ENCODE measurements around the gene GIMAP8.

GIMAP8 gene

DNA sequence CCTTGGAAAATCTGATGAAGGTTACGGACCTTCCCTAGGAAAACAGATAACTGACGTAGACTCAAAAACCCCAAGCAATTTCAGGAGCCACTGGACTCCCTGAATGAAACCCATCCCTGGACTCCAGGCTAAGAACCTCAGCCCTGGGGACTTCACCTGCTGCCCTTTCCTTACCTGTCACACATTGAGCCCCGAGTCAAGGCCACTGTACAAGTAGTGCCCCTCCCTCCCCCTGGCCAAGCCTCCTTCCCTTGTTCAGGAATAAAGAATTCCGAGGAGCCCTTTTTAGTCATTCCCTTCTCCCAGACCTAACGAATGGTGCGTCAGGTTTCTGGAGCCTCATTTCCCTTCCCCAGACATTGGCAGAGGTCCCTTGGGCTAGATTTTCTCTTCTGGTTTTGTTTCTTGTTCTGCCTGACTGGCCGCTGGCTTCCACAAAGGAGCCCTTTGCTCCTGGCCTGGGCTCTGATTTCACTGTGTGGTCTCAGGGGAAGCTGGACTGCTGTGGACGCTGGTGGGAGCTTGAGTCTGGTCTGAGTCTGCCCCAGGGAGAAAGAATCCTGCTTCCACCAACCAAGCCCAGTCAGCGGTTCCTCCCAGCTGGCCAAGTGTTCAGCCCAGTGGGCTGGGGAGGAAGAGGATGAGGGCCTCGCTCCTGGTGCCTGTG lies 39.6 kb upstream of the GIMAP8 start:
- Histone ChIP-seq H3K9me3 (no peaks in the 10 kb centered on the region), H3K27me3 (no peaks in the 10 kb centered on the region), H3K4me1 (no peaks in the 10 kb centered on the region), H3K4me3 (ENCODE audit: low read depth, low read length) (no peak overlapping the region), H3K36me3 (no peaks in the 10 kb centered on the region)
- DNase-seq, result no peak
- TF ChIP-seq, protein P1, sequence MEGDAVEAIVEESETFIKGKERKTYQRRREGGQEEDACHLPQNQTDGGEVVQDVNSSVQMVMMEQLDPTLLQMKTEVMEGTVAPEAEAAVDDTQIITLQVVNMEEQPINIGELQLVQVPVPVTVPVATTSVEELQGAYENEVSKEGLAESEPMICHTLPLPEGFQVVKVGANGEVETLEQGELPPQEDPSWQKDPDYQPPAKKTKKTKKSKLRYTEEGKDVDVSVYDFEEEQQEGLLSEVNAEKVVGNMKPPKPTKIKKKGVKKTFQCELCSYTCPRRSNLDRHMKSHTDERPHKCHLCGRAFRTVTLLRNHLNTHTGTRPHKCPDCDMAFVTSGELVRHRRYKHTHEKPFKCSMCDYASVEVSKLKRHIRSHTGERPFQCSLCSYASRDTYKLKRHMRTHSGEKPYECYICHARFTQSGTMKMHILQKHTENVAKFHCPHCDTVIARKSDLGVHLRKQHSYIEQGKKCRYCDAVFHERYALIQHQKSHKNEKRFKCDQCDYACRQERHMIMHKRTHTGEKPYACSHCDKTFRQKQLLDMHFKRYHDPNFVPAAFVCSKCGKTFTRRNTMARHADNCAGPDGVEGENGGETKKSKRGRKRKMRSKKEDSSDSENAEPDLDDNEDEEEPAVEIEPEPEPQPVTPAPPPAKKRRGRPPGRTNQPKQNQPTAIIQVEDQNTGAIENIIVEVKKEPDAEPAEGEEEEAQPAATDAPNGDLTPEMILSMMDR (IDR thresholded peaks at IDR 0.05; ENCODE audit: low read depth, low read length), result no peak

DNA sequence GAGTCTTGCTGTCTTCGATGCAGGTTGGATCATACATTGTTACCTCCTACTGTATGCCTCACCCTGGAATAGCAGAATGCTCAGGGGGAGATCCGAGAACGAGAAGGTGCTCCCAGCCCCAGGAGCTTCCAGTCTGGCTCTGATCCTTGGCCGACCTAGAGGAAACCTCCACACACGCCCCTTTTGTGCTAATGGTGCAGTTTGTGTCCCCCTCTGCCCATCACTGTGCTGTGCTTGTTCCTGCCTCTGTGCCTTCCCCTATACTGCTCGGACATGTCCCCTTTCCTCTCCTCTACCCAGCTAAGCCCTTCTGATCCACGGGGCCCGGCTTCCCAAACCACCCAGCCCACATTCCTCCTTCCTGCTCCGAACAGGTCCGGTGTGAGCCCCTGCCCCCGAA lies 38.8 kb upstream of the GIMAP8 start:
- Histone ChIP-seq H3K4me1 (no peaks in the 10 kb centered on the region), H3K36me3 (no peaks in the 10 kb centered on the region), H3K4me3 (ENCODE audit: low read depth, low read length) (no peak overlapping the region), H3K27me3 (no peaks in the 10 kb centered on the region), H3K9me3 (no peaks in the 10 kb centered on the region)
- DNase-seq, result no peak
- TF ChIP-seq, protein P1 (IDR thresholded peaks at IDR 0.05; ENCODE audit: low read depth, low read length), result no peak

DNA sequence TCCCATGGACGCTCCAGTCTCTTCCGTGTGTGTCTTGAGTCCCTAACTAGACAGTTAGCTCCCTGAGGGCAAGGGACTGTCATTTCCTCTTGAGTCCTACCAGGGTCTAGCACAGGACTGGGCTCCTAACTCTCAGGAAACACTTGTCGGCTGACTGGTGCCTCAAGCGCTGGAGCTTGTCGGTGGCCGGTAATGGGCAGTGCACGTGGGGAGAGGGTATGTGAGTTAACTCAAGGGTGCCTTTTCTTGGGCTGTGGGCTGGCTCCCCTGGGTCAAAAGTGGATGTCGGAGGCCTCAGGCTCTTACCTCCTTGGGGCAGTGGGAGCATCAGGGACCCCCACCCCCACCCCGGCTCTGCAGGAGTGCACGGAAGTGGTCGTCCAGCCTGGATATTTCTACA lies 38.4 kb upstream of the GIMAP8 start:
- H3K4me1 ChIP-seq, result no peaks in the 10 kb centered on the region
- no peaks in the 10 kb centered on the region for H3K9me3 ChIP-seq
- H3K4me3 ChIP-seq (ENCODE audit: low read depth, low read length), result no peak overlapping the region
- no peaks in the 10 kb centered on the region for H3K36me3 ChIP-seq
- H3K27me3 ChIP-seq, result no peaks in the 10 kb centered on the region
- TF ChIP-seq, protein P1 (IDR thresholded peaks at IDR 0.05; ENCODE audit: low read depth, low read length), result no peak
- no peak for DNase-seq

DNA sequence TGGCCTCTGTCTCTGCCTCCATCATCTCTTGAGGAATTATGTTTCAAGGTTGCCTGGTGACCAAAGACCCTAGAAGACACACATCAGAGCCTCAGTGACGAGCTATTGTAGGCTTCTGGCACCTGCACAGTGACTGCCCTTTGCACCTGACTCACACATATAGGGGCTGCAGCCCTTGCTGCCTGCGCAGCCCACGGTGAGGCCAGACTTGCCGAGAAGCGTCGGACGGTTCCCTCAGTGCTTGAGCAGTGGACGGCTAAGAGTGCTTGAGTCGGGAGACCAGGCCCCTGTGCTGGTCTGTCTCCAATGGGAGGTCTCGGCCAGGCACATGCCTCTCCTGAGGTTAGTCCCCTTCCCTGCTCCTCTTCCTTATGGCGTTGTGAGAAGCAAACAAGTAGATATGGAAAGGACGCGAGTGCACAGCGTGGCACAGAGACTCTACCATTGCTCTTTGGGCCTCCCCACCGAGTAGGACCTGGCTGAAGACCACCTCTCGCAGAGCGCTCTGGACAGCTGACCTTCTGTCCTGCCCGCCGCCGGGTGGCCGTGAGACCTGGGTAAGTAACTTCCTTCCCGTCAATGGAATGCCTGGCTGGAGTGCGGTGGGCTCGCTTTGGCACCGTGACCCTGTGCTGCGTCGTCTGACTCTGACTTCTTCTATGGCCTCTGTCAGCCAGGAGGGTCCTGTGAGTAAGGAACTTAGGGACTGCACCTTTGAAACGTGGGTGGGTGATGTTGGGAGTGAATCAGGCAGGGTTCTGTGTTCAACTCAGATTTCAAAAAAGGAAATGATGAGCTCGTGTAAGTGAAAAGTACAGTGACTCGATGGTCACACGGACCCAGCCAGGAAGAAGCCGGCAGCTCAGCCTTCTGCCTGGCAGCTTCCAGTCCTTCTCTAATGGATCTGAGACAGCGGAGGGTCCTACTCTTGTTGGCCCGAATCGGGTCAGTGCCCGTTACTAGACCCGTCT lies 37.6 kb upstream of the GIMAP8 start:
- TF ChIP-seq, protein P1 (IDR thresholded peaks at IDR 0.05; ENCODE audit: low read depth, low read length), result no peak
- Histone ChIP-seq H3K27me3 (no peaks in the 10 kb centered on the region), H3K4me1 (no peaks in the 10 kb centered on the region), H3K4me3 (ENCODE audit: low read depth, low read length) (no peak overlapping the region), H3K36me3 (no peaks in the 10 kb centered on the region), H3K9me3 (no peaks in the 10 kb centered on the region)
- no peak for DNase-seq

DNA sequence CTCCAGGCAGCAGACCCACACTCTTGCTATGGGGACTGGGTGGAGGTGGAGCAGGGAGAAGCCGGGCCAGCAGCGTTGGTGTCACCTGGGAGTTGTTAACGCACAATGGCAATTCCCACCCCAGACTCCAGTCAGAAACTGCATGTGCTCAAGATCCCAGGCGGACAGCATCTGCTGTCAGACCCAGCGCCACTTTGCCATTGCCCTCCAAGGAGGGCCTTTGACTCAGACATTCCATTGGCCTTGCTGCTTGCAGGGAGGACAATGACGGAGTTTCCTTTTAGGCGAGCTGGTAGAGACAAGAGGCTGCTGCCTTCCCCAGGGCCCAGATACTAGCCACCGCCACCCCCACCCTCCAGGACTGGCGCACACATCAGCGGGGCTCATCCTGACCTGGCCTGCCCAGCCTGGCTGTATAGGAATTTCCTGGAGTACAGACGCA lies 36.8 kb upstream of the GIMAP8 start:
- H3K27me3 ChIP-seq, result no peaks in the 10 kb centered on the region
- H3K4me1 ChIP-seq, result no peaks in the 10 kb centered on the region

More for the DNA sequence above, 36.8 kb upstream of the GIMAP8 start:
- TF ChIP-seq, protein P1 (IDR thresholded peaks at IDR 0.05; ENCODE audit: low read depth, low read length), result no peak
- no peak for DNase-seq
- Histone ChIP-seq H3K9me3 (no peaks in the 10 kb centered on the region), H3K36me3 (no peaks in the 10 kb centered on the region), H3K4me3 (ENCODE audit: low read depth, low read length) (no peak overlapping the region)

Measured in BE2C (cell line).